ENCODE measurements around the gene METTL3. TPM values are rescaled to one million over a fixed set of nuclear protein-coding genes. Genes with fewer than 3 reads are reported as not detected.

The METTL3 gene
- total RNA-seq, 1 donor from 2014 or later, result 56.0 TPM

DNA sequence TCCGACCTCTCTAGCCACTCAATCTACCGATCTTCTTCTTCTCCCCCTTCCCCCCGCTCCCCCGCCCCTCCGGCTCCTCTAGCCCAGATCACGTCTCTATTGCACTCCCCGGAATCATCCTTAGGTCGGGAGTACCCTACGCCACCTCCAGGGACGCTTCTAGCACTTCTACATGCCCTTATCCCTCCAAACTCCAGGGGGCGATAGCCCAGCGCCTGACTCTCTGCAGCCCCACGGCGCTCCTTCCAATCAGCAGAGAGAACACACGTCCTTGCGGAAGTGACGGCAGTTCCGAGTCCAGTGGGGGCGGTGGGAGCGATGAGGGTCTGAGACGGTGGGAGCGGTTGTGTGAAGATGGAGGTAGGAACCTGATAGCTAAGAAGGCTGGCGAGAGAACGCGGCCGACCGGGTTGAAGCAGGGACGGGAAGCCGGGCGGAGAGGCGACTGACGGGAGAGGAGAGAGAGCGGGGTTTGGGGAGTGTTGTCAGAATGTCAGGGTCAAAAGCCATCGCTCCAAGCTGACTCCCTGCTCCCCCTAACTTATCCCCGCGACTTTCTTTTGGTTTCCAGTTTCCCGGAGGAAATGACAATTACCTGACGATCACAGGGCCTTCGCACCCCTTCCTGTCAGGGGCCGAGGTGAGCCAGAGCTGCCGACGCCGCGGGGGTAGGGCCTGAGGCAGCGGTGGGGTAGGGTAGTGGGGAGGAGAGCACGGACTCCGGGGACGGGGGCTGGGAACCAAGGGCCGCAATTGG, 34.0 kb downstream of the METTL3 start, which contains the start of the genes RAB2B and TOX4:
TSS of gene RAB2B (minus strand) at position 35 of the 757 bp plus-strand sequence. CDS start 87 bp downstream, outside the sequence.
TSS of gene TOX4 (plus strand) at position 271 of the 757 bp plus-strand sequence. CDS start at position 355, 84 bp downstream.
- peak; percentile 98 for DNase-seq (ENCODE audit: low read depth, low spot score)

DNA sequence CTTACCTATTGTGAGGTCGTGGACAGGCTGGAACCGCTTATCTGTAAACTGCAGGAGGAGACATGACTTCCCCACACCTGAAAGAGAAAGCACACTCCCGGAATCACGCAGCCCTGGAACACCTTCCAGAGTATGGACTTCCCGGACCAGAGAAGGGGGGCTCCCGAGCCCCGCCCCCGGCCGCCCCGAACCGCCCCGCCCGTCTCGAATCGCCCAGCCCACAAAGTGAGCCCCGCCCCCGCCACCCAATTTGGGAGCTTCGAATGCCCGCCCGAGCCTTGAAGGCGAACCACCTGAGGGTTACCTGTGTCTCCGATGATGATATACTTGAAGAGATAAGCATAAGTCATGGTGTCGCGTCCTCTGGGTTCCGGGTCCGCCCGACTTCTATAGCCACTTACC, 34.6 kb downstream of the METTL3 start:
- no peak for DNase-seq (ENCODE audit: low read depth, low spot score)

- no peak for DNase-seq (ENCODE audit: low read depth, low spot score)
Measured at GRCh38 chr14:21475767-21476522, 35.2 kb downstream of the METTL3 start.

DNA sequence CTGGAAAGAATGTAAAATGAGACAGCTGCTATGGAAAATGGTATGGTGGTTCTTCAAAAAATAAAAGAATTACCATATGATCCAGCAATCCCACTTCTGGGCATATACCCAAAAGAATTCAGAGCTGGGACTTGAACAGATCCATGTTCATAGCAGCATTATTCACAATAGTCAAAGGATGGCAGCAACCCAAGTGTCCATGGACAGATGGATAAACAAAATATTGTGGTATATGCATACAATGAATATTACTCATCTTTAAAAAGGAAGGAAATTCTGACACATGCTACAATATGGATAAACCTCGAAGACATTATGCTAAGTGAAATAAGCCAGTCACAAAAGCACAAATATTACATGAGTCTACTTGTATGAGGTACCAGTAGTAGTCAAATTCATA, 43.5 kb downstream of the METTL3 start:
- peak; percentile 96 for DNase-seq (ENCODE audit: low read depth, low spot score)

- DNase-seq (ENCODE audit: low read depth, low spot score), result peak; percentile 99
Measured at GRCh38 chr14:21455912-21456667, 55.0 kb downstream of the METTL3 start, which contains the start of gene CHD8. Gene CHD8, minus strand, starts transcription at chr14:21456123. Its CDS starts 24,480 bp downstream, at chr14:21431643.

- no peak for DNase-seq (ENCODE audit: low read depth, low spot score)
Measured at GRCh38 chr14:21455592-21455911, 55.6 kb downstream of the METTL3 start.

- DNase-seq (ENCODE audit: low read depth, low spot score), result no peak
Measured at GRCh38 chr14:21454843-21455544, 56.1 kb downstream of the METTL3 start.

GRCh38 chr14:21449899-21450216, 61.3 kb downstream of the METTL3 start:
- no peak for DNase-seq (ENCODE audit: low read depth, low spot score)

Other genes with a start within 250 kb of the METTL3 start
- 905 and 1,085 TPM in 2 replicates for gene HNRNPC, start 241.9 kb downstream of the METTL3 start, total RNA-seq
- gene RPGRIP1, start 231.3 kb downstream of the METTL3 start, total RNA-seq, result not detected in 2 replicates
- 98.9 and 125 TPM in 2 replicates for gene SUPT16H, start 127.3 kb downstream of the METTL3 start, total RNA-seq
- 50.4 and 61.3 TPM in 2 replicates for gene CHD8, start 55.2 kb downstream of the METTL3 start, total RNA-seq
- gene RAB2B, start 34.4 kb downstream of the METTL3 start, total RNA-seq, result 28.3 and 39.6 TPM in 2 replicates
- gene TOX4, start 34.1 kb downstream of the METTL3 start, total RNA-seq, result 22.3 and 45.6 TPM in 2 replicates
- 0.79 and 0.95 TPM in 2 replicates for gene SALL2, start 15.0 kb upstream of the METTL3 start, total RNA-seq
- not detected in 2 replicates for gene OR10G3, start 68.7 kb upstream of the METTL3 start, total RNA-seq
- gene OR10G2, start 123.6 kb upstream of the METTL3 start, total RNA-seq, result not detected in 2 replicates
- not detected in 2 replicates for gene OR4E2, start 142.5 kb upstream of the METTL3 start, total RNA-seq
- under 0.01 TPM in 1 of 2 replicates, not detected in the other for gene OR4E1, start 162.5 kb upstream of the METTL3 start, total RNA-seq